ENCODE measurements around the gene TFEB.

DNA sequence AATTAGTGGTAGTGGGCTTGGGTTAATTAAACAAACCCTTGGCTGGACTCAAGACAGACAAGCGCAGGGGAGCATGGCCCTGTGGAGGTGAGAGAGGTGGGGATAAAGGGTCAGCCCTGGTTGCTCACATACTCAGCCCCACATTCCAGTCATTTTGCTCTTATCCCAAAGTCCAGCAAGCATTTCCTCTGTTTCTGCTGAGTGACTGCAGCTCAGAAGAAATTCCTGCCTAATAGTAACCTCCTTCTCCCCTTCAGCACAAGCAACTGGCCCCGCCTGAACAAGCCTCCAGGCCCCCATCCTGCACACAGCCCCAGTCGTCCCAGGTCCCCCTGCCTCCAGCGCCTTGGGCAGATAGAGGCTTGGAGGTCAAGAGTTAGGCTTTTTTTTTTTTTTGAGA lies 3.6 kb upstream of the TFEB start:
- TF ChIP-seq, protein P1, sequence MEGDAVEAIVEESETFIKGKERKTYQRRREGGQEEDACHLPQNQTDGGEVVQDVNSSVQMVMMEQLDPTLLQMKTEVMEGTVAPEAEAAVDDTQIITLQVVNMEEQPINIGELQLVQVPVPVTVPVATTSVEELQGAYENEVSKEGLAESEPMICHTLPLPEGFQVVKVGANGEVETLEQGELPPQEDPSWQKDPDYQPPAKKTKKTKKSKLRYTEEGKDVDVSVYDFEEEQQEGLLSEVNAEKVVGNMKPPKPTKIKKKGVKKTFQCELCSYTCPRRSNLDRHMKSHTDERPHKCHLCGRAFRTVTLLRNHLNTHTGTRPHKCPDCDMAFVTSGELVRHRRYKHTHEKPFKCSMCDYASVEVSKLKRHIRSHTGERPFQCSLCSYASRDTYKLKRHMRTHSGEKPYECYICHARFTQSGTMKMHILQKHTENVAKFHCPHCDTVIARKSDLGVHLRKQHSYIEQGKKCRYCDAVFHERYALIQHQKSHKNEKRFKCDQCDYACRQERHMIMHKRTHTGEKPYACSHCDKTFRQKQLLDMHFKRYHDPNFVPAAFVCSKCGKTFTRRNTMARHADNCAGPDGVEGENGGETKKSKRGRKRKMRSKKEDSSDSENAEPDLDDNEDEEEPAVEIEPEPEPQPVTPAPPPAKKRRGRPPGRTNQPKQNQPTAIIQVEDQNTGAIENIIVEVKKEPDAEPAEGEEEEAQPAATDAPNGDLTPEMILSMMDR (IDR thresholded peaks at IDR 0.05) = no peak
- no peak for TF ChIP-seq POLR2A (IDR thresholded peaks at IDR 0.05; ENCODE audit: low read depth)

All from esophagus muscularis mucosa (tissue), 3 donors.